ENCODE results near the gene SLC6A20.

GRCh38 chr3:45785605-45786150 is 10.7 kb downstream of the SLC6A20 start:
- no peak for TF ChIP-seq CTCF (conservative IDR thresholded peaks at IDR 0.05; ENCODE audit: low read length)
- no peak for TF ChIP-seq EZH2phosphoT487 (IDR thresholded peaks at IDR 0.05; ENCODE audit: borderline replicate concordance, low read depth, low read length)

All from OCI-LY7 (cell line).